ENCODE measurements around the gene ARL5A. TPM values are rescaled to one million over a fixed set of nuclear protein-coding genes. Genes with fewer than 3 reads are reported as not detected.

ARL5A gene
- total and polyA plus RNA-seq, 9 of the 15 experiments (the other 6 are each of a cell fraction or from before 2014, with no cell fraction given) = 16.3 to 117 (median 88.4) TPM

GRCh38 chr2:151789055-151789834 lies 39.0 kb downstream of the ARL5A start (continued):
- TF ChIP-seq BCLAF1 (IDR thresholded peaks at IDR 0.05; ENCODE audit: borderline replicate concordance in 1 of 2, control insufficient read depth in 1 of 2, low read depth in 2 of 2, low read length in 1 of 2) (no peak), ZNF445 (CRISPR knock-in tag; IDR thresholded peaks at IDR 0.05; ENCODE audit: low read depth) (no peak), SRSF3 (IDR thresholded peaks at IDR 0.05; ENCODE audit: insufficient read depth, low read length) (no peak), KDM2B (CRISPR knock-in tag; IDR thresholded peaks at IDR 0.05) (no peak), ZNF551 (CRISPR knock-in tag; IDR thresholded peaks at IDR 0.05) (no peak), IRF2 (CRISPR knock-in tag; IDR thresholded peaks at IDR 0.05) (no peak), HIVEP1 (CRISPR knock-in tag; IDR thresholded peaks at IDR 0.05) (no peak), PRMT5 (CRISPR knock-in tag; IDR thresholded peaks at IDR 0.05) (no peak), ZBTB8A (IDR thresholded peaks at IDR 0.05; ENCODE audit: partially characterized antibody) (no peak), RHOXF2B (CRISPR knock-in tag; conservative IDR thresholded peaks at IDR 0.05) (no peak), NFE2L1 (tag; IDR thresholded peaks at IDR 0.05; ENCODE audit: borderline replicate concordance, low read depth) (no peak), MCM7 (IDR thresholded peaks at IDR 0.05) (no peak), ZNF324 (CRISPR knock-in tag; IDR thresholded peaks at IDR 0.05) (no peak), ZNF717 (CRISPR knock-in tag; IDR thresholded peaks at IDR 0.05) (no peak), HMG20B (CRISPR knock-in tag; IDR thresholded peaks at IDR 0.05) (no peak), SMAD2 (IDR thresholded peaks at IDR 0.05; ENCODE audit: low read depth, low read length) (no peak), HNRNPLL (IDR thresholded peaks at IDR 0.05; ENCODE audit: low read depth, low read length, poor library complexity, severe bottlenecking) (no peak), HSF4 (CRISPR knock-in tag; IDR thresholded peaks at IDR 0.05; ENCODE audit: borderline replicate concordance) (peak; percentile 76; the same call in 1 of the 2 replicates), YBX1 (IDR thresholded peaks at IDR 0.05) (no peak), COPS2 (conservative IDR thresholded peaks at IDR 0.05) (no peak), BRCA1 (IDR thresholded peaks at IDR 0.05) (no peak), BRCA1 (CRISPR knock-in tag; IDR thresholded peaks at IDR 0.05) (no peak), FOS (IDR thresholded peaks at IDR 0.05; ENCODE audit: extremely low read depth, insufficient read length) (no peak), NCOA4 (IDR thresholded peaks at IDR 0.05; ENCODE audit: partially characterized antibody) (no peak), SNAPC5 (CRISPR knock-in tag; IDR thresholded peaks at IDR 0.05) (no peak), SMARCA4 (IDR thresholded peaks at IDR 0.05) (peak; percentile 96), ZNF766 (CRISPR knock-in tag; conservative IDR thresholded peaks at IDR 0.05) (peak; percentile 57; the same call in 1 of the 2 replicates), ZNF408 (CRISPR knock-in tag; IDR thresholded peaks at IDR 0.05; ENCODE audit: low read depth) (no peak), ZNF644 (tag; IDR thresholded peaks at IDR 0.05; ENCODE audit: low read depth) (no peak), ZNF431 (CRISPR knock-in tag; IDR thresholded peaks at IDR 0.05) (no peak)

All from K562 (cell line).